Cardiac fibroblast (primary cell): ENCODE results near the gene DGKE.

Source experiments
- DNase-seq, 2 donors: peaks; one replicate each; pipeline versions ENCODE4 v3.0.0 to v3.0.0-alpha.2; 2010; ENCODE audit warnings: low read depth in 2 of 2
- H3K4me3 ChIP-seq, 2 donors: replicated peaks in 1 of 2; 1 replicate in 1 of 2; 2 replicates in 1 of 2; pipeline ENCODE4 v1.5.1; 2011; ENCODE audit warnings: low read depth in 2 of 2, low read length in 2 of 2, mild to moderate bottlenecking in 2 of 2, moderate library complexity in 1 of 2
- CTCF ChIP-seq: IDR thresholded peaks from one replicate; pipeline ENCODE4 v1.5.1; 2011; ENCODE audit warnings: low read depth, mild to moderate bottlenecking, low read length, inconsistent platforms

The DGKE gene

GRCh38 chr17:56896968-56897359 lies 63.0 kb downstream of the DGKE start:
- no peak overlapping the region for H3K4me3 ChIP-seq
- TF ChIP-seq CTCF, result no peak
- no peak for DNase-seq

- no peak for TF ChIP-seq CTCF
- H3K4me3 ChIP-seq, result no peak overlapping the region
- no peak for DNase-seq
Measured at GRCh38 chr17:56897646-56898424, 63.9 kb downstream of the DGKE start.

- no peak for TF ChIP-seq CTCF
- no peak overlapping the region for H3K4me3 ChIP-seq
- DNase-seq, result no peak
Measured at GRCh38 chr17:56898874-56899273, 64.9 kb downstream of the DGKE start.

GRCh38 chr17:56899403-56899802 lies 65.5 kb downstream of the DGKE start:
- no peak overlapping the region for H3K4me3 ChIP-seq
- no peak for DNase-seq
- no peak for TF ChIP-seq CTCF

- no peak for TF ChIP-seq CTCF
- H3K4me3 ChIP-seq, result no peak overlapping the region
- DNase-seq, result peak; percentile 51 to 53
Measured at GRCh38 chr17:56902348-56902747, 68.4 kb downstream of the DGKE start.

GRCh38 chr17:56903560-56903959 lies 69.6 kb downstream of the DGKE start:
- no peak for DNase-seq
- TF ChIP-seq CTCF, result no peak

More at GRCh38 chr17:56903560-56903959, 69.6 kb downstream of the DGKE start:
- no peak overlapping the region for H3K4me3 ChIP-seq
